NAMALWA (cell line): Measurements from ENCODE around the gene CCT5.
"Not testable (repeated sequence)": the region's sequence is repeated elsewhere in the genome, so short reads cannot be mapped to it uniquely, and the experiment has no call there.

Experiments used
- DNase-seq: peaks from one replicate; pipeline ENCODE4 v3.0.0-alpha.2; 2015; ENCODE audit warnings: low spot score

Gene CCT5

DNA sequence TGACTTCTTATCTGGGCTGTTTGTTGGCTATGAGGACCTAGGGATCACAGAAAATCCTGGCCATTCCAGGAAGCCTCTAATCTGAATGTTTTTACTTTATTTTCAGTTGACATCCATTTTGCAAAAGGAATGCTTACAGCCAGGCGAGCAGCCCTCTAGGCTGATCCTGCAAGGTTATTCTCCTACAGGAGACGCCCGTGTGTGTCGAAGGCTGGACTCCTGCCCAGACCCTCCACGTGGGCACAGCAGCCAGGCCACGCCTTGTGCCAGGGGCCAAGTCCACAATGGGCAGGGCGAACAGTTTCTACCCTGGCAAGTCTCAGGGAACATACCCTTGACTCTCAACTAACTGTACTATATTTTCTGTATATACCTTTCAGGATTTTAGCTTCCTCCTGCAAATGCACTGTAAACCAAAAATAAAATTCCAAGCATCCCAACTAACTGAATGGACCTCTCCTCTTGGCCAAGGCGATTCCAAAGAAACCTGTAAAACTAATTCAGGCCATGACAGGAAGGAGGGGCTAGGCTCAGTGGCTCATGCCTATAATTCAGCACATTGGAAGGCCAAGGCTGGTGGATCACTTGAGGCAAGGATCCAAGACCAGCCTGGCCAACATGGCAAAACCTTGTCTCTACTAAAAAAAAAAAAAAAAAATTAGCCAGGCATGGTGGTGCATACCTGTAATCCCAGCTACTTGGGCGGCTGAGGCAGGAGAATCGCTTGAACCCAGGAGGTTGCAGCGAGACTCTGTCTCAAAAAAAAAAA lies 51.9 kb downstream of the CCT5 start:
- no peak for DNase-seq

- DNase-seq: no peak
Measured at GRCh38 chr5:10303201-10303600, 53.1 kb downstream of the CCT5 start.

GRCh38 chr5:10303699-10304170 lies 53.7 kb downstream of the CCT5 start:
- DNase-seq: no peak

- DNase-seq: no peak
Measured at GRCh38 chr5:10304932-10305331, 54.9 kb downstream of the CCT5 start.

GRCh38 chr5:10306114-10306513 lies 56.0 kb downstream of the CCT5 start:
- DNase-seq: no peak

GRCh38 chr5:10306806-10307205 lies 56.7 kb downstream of the CCT5 start:
- no peak for DNase-seq

- DNase-seq: no peak
Measured at GRCh38 chr5:10307206-10308148, 57.4 kb downstream of the CCT5 start, which contains the start of gene CMBL. CMBL (minus strand) TSS chr5:10307902; CDS start chr5:10290762, 17,140 bp downstream.

- DNase-seq: no peak
Measured at GRCh38 chr5:10308844-10309243, 58.8 kb downstream of the CCT5 start.

GRCh38 chr5:10310066-10310779 lies 60.1 kb downstream of the CCT5 start:
- DNase-seq: no peak

GRCh38 chr5:10310835-10311570 lies 60.9 kb downstream of the CCT5 start:
- DNase-seq: not testable (repeated sequence)

GRCh38 chr5:10311595-10312425 lies 61.7 kb downstream of the CCT5 start:
- no peak for DNase-seq

GRCh38 chr5:10315201-10315600 lies 65.1 kb downstream of the CCT5 start:
- no peak for DNase-seq
